HL-60 (cell line): ENCODE results near the gene TCF25.

Source experiments
- DNase-seq, 2 experiments: peaks; one replicate each; pipeline ENCODE4 v3.0.0-alpha.2; 2010 to 2020; ENCODE audit warnings: low read depth in 1 of 2, low spot score in 1 of 2
- H3K27ac ChIP-seq: fragments of 250-450 bp; sonication (Bioruptor Pico); replicated peaks from 2 replicates; pipeline ENCODE4 v1.5.1; 2020; ENCODE audit warnings: mild to moderate bottlenecking, moderate library complexity
- H3K27me3 ChIP-seq: fragments of 250-450 bp; sonication (Bioruptor Pico); 2 replicates; pipeline ENCODE4 v1.5.1; 2021; ENCODE audit warnings: mild to moderate bottlenecking, moderate library complexity; ENCODE audit not compliant: insufficient read depth, poor library complexity, severe bottlenecking
- H3K4me3 ChIP-seq: replicated peaks from 2 replicates; pipeline ENCODE4 v1.5.1; 2011; ENCODE audit warnings: mild to moderate bottlenecking, control low read depth, low read length; ENCODE audit not compliant: insufficient read depth
- GABPA ChIP-seq: IDR thresholded peaks from 2 replicates; pipeline ENCODE4 v1.6.1; 2012; ENCODE audit warnings: low read depth
- POLR2AphosphoS5 ChIP-seq: IDR thresholded peaks from 2 replicates; pipeline ENCODE4 v1.6.1; 2012; ENCODE audit warnings: low read depth
- SPI1 ChIP-seq: IDR thresholded peaks from 2 replicates; pipeline ENCODE4 v1.6.1; 2012; ENCODE audit warnings: low read depth, mild to moderate bottlenecking, borderline replicate concordance
- TF ChIP-seq, protein P1 (sequence below): IDR thresholded peaks from 2 replicates; pipeline ENCODE4 v1.6.1; 2012; ENCODE audit warnings: low read depth; ENCODE audit not compliant: insufficient replicate concordance
- TF ChIP-seq, protein P2 (sequence below): IDR thresholded peaks from one replicate; pipeline ENCODE4 v1.5.1; 2011; ENCODE audit warnings: low read length, control low read depth, inconsistent platforms; ENCODE audit not compliant: insufficient read depth

The TCF25 gene

DNA sequence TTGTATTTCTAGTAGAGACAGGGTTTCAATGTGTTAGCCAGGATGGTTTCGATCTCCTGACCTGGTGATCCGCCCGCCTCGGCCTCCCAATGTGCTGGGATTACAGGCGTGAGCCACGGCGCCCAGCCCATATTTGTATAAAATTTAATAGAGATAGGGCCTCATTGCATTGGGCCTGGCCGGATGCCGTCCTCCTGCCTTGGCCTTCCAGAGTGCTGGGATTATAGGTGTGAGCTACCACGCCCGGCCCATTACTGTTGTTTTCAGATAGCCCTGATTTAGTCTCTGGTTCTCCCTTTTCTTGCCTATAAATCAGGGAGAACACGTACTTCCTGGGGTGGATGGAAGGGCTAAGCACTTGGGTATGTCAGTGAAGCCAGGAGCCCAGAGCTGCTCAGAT, 78.7 kb downstream of the TCF25 start:
- no peak for DNase-seq

DNA sequence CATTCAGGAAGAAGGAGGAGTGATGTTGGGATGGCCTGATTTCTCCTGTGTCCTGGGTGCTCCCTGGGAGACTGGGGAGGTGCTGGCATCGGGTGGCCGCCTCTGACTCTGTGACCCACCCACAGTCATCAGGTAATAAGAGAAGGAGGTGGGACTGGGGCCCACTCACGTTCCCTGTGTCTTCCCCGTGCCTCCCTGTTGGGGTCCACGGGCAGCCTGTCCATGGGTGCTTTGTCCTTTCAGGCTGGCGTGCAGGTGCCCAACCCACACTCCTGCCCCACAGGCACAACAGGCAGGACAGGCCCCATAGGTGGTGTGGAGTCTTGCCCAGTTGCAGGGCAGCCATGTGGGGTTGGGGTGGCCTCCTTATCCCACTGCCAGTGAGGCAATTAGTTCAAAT, 79.2 kb downstream of the TCF25 start:
- H3K27me3 ChIP-seq, result no peaks in the 10 kb centered on the region
- DNase-seq, result no peak
- no peak overlapping the region for H3K27ac ChIP-seq
- no peak overlapping the region for H3K4me3 ChIP-seq
- TF ChIP-seq, protein P1, sequence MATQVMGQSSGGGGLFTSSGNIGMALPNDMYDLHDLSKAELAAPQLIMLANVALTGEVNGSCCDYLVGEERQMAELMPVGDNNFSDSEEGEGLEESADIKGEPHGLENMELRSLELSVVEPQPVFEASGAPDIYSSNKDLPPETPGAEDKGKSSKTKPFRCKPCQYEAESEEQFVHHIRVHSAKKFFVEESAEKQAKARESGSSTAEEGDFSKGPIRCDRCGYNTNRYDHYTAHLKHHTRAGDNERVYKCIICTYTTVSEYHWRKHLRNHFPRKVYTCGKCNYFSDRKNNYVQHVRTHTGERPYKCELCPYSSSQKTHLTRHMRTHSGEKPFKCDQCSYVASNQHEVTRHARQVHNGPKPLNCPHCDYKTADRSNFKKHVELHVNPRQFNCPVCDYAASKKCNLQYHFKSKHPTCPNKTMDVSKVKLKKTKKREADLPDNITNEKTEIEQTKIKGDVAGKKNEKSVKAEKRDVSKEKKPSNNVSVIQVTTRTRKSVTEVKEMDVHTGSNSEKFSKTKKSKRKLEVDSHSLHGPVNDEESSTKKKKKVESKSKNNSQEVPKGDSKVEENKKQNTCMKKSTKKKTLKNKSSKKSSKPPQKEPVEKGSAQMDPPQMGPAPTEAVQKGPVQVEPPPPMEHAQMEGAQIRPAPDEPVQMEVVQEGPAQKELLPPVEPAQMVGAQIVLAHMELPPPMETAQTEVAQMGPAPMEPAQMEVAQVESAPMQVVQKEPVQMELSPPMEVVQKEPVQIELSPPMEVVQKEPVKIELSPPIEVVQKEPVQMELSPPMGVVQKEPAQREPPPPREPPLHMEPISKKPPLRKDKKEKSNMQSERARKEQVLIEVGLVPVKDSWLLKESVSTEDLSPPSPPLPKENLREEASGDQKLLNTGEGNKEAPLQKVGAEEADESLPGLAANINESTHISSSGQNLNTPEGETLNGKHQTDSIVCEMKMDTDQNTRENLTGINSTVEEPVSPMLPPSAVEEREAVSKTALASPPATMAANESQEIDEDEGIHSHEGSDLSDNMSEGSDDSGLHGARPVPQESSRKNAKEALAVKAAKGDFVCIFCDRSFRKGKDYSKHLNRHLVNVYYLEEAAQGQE, result no peak
- TF ChIP-seq SPI1 (no peak), POLR2AphosphoS5 (no peak), GABPA (no peak)
- TF ChIP-seq, protein P2, sequence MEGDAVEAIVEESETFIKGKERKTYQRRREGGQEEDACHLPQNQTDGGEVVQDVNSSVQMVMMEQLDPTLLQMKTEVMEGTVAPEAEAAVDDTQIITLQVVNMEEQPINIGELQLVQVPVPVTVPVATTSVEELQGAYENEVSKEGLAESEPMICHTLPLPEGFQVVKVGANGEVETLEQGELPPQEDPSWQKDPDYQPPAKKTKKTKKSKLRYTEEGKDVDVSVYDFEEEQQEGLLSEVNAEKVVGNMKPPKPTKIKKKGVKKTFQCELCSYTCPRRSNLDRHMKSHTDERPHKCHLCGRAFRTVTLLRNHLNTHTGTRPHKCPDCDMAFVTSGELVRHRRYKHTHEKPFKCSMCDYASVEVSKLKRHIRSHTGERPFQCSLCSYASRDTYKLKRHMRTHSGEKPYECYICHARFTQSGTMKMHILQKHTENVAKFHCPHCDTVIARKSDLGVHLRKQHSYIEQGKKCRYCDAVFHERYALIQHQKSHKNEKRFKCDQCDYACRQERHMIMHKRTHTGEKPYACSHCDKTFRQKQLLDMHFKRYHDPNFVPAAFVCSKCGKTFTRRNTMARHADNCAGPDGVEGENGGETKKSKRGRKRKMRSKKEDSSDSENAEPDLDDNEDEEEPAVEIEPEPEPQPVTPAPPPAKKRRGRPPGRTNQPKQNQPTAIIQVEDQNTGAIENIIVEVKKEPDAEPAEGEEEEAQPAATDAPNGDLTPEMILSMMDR, result no peak

More for the DNA sequence above, 78.7 kb downstream of the TCF25 start:
- H3K27ac ChIP-seq, result no peak overlapping the region
- no peaks in the 10 kb centered on the region for H3K27me3 ChIP-seq
- H3K4me3 ChIP-seq, result no peak overlapping the region
- TF ChIP-seq, protein P2, result no peak
- TF ChIP-seq SPI1, result no peak
- no peak for TF ChIP-seq POLR2AphosphoS5
- TF ChIP-seq, protein P1, result no peak
- TF ChIP-seq GABPA, result no peak

DNA sequence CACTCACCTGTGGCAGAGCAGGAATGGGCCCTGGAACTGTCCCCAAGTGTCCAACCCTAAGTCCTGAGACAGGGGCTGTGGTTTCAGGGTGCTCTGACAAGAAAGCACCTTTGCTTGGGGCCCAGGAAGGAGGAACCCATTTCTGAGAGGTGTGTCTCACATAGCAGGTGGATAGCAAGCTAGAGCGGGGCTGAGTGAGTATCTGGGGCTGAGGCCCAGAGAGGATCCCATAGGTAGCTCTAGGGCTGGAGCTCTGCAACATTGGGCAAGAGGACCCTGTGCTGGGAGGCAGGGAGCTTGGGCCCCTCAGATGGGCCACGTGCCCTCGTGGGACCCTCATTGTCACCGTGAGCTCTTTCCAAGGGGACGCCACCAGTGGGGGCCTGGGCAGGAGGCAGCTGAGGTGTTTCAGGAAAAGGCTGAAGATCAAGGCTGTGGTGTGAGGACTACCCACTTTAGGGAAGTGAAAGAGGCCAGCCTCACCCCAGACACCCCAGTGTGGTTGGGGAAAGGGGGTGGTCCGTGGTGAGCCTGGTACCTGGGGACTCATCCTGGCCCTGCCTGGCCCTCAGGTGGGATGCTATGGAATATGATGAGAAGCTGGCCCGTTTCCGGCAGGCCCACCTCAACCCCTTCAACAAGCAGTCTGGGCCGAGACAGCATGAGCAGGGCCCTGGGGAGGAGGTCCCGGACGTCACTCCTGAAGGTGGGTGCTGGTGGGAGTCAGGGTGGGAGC, 80.4 kb downstream of the TCF25 start:
- DNase-seq, result peak in 1 of 2 experiments; percentile 2
- H3K27ac ChIP-seq, result no peak overlapping the region
- TF ChIP-seq SPI1 (peak; percentile 43), POLR2AphosphoS5 (no peak)
- TF ChIP-seq, protein P2, result no peak
- no peaks in the 10 kb centered on the region for H3K27me3 ChIP-seq
- H3K4me3 ChIP-seq, result no peak overlapping the region
